Activated T-helper 17 cell treated with anti-CD3 and anti-CD28 coated beads, Interleukin-2, amount 50 U/mL, for 72 hours (primary cell): Measurements from ENCODE around the gene PTPRA. TPM values are rescaled to one million over a fixed set of nuclear protein-coding genes. Genes with fewer than 3 reads are reported as not detected.
A peak's percentile ranks its signal among the peaks of the same experiment; 100 is the strongest.
"Not testable (repeated sequence)": the region's sequence is repeated elsewhere in the genome, so short reads cannot be mapped to it uniquely, and the experiment has no call there.

Source experiments
- ATAC-seq: fragments of 150-1000 bp; cut with Tn5 transposase; replicated peaks from 2 replicates; pipeline ENCODE4 v1.10.0; 2021; ENCODE audit warnings: mild to moderate bottlenecking, moderate library complexity
- H3K27ac Mint-ChIP-seq: one replicate; pipeline ENCODE4 v1.8.0; 2022; ENCODE audit warnings: mixed read lengths
- H3K27me3 Mint-ChIP-seq: one replicate; pipeline ENCODE4 v1.8.0; 2022; ENCODE audit warnings: mixed read lengths
- H3K36me3 Mint-ChIP-seq: one replicate; pipeline ENCODE4 v1.8.0; 2022; ENCODE audit warnings: low read depth, mild to moderate bottlenecking, mixed read lengths
- H3K4me1 Mint-ChIP-seq: one replicate; pipeline ENCODE4 v1.8.0; 2022; ENCODE audit warnings: mixed read lengths
- H3K4me3 Mint-ChIP-seq: one replicate; pipeline ENCODE4 v1.8.0; 2022; ENCODE audit warnings: mild to moderate bottlenecking, mixed read lengths
- H3K9me3 Mint-ChIP-seq: one replicate; pipeline ENCODE4 v1.8.0; 2022; ENCODE audit warnings: mixed read lengths
- total RNA-seq, 2 donors: library from RNA; stranded (reverse); gene quantifications; one replicate each; pipeline ENCODE4 v1.2.3, GENCODE V29; 2022

Gene PTPRA, protein sequence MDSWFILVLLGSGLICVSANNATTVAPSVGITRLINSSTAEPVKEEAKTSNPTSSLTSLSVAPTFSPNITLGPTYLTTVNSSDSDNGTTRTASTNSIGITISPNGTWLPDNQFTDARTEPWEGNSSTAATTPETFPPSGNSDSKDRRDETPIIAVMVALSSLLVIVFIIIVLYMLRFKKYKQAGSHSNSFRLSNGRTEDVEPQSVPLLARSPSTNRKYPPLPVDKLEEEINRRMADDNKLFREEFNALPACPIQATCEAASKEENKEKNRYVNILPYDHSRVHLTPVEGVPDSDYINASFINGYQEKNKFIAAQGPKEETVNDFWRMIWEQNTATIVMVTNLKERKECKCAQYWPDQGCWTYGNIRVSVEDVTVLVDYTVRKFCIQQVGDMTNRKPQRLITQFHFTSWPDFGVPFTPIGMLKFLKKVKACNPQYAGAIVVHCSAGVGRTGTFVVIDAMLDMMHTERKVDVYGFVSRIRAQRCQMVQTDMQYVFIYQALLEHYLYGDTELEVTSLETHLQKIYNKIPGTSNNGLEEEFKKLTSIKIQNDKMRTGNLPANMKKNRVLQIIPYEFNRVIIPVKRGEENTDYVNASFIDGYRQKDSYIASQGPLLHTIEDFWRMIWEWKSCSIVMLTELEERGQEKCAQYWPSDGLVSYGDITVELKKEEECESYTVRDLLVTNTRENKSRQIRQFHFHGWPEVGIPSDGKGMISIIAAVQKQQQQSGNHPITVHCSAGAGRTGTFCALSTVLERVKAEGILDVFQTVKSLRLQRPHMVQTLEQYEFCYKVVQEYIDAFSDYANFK
- total RNA-seq = 10 to 100 TPM; 40.0 to 46.5 TPM

GRCh38 chr20:2873010-2873746 lies at the start of gene PTPRA:
TSS of gene PTPRA (plus strand) at chr20:2873481. CDS start at chr20:2964278, 90,797 bp downstream.
- Mint-ChIP-seq H3K27me3 (no peaks in the 10 kb centered on the region), H3K27ac (peak within 1 kb of the TSS; percentile 90), H3K4me3 (peak within 1 kb of the TSS; percentile 96), H3K9me3 (no peaks in the 10 kb centered on the region), H3K4me1 (peaks cover 35% of the 10 kb centered on the region), H3K36me3 (peaks cover 21% of the 10 kb centered on the region)
- ATAC-seq = peak; percentile 98

GRCh38 chr20:2825761-2826160 lies 47.5 kb upstream of the PTPRA start:
- H3K27me3 Mint-ChIP-seq = peaks cover 10% of the 10 kb centered on the region
- no peaks in the 10 kb centered on the region for H3K36me3 Mint-ChIP-seq
- no peak overlapping the region for H3K27ac Mint-ChIP-seq
- H3K4me3 Mint-ChIP-seq = peak overlapping the region; percentile 19
- ATAC-seq = peak; percentile 39
- no peaks in the 10 kb centered on the region for H3K9me3 Mint-ChIP-seq
- H3K4me1 Mint-ChIP-seq = peaks cover 5% of the 10 kb centered on the region

DNA sequence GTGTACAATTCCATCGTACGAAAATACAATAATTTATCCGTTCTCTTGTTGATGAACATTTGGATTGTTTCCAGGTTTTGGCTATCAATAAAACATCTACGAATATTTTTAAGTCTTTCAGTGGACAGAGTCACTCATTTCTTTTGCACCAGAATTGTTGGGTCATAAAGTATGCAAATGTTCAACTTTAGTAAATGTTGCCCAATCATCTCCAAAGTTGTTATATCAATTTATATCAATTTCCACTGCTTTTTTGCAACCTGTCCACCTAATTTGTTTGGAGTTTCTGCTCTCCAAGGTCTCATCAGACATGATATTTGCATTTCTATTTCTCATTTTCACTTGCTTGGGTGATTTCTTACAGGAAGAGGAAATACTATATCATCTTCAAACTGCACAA lies 46.6 kb upstream of the PTPRA start:
- no peaks in the 10 kb centered on the region for H3K9me3 Mint-ChIP-seq
- no peaks in the 10 kb centered on the region for H3K36me3 Mint-ChIP-seq
- ATAC-seq = no peak
- H3K4me3 Mint-ChIP-seq = peak overlapping the region; percentile 19
- H3K27me3 Mint-ChIP-seq = peaks cover 8% of the 10 kb centered on the region
- H3K4me1 Mint-ChIP-seq = peaks cover 5% of the 10 kb centered on the region
- no peak overlapping the region for H3K27ac Mint-ChIP-seq

- Mint-ChIP-seq H3K27ac (no peak overlapping the region), H3K4me1 (peaks cover 5% of the 10 kb centered on the region), H3K9me3 (no peaks in the 10 kb centered on the region), H3K27me3 (peaks cover 6% of the 10 kb centered on the region), H3K36me3 (no peaks in the 10 kb centered on the region), H3K4me3 (no peak overlapping the region)
- no peak for ATAC-seq
Observed at GRCh38 chr20:2829376-2829775, 43.9 kb upstream of the PTPRA start.

DNA sequence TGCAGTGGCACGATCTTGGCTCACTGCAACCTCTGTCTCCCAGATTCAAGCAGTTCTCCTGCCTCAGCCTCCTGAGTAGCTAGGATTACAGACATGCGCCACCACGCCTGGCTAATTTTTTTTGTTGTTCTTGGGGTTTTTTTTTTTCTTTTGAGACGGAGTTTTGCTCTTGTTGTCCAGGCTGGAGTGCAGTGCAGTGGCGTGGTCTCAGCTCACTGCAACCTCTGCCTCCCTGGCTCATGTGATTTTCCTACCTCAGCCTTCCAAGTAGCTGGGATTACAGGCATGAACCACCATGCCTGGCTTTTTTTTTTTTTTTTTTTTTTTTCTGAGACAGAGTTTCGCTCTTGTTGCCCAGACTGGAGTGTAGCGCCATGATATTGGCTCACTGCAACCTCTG lies 42.1 kb upstream of the PTPRA start:
- H3K36me3 Mint-ChIP-seq, H3K27ac Mint-ChIP-seq, H3K4me1 Mint-ChIP-seq, H3K27me3 Mint-ChIP-seq, H3K9me3 Mint-ChIP-seq, ATAC-seq, H3K4me3 Mint-ChIP-seq: not testable (repeated sequence)

- H3K36me3 Mint-ChIP-seq = no peaks in the 10 kb centered on the region
- no peaks in the 10 kb centered on the region for H3K9me3 Mint-ChIP-seq
- no peaks in the 10 kb centered on the region for H3K4me1 Mint-ChIP-seq
- ATAC-seq = no peak
- H3K4me3 Mint-ChIP-seq = no peak overlapping the region
- no peak overlapping the region for H3K27ac Mint-ChIP-seq
- no peaks in the 10 kb centered on the region for H3K27me3 Mint-ChIP-seq
Observed at GRCh38 chr20:2833761-2834160, 39.5 kb upstream of the PTPRA start.

DNA sequence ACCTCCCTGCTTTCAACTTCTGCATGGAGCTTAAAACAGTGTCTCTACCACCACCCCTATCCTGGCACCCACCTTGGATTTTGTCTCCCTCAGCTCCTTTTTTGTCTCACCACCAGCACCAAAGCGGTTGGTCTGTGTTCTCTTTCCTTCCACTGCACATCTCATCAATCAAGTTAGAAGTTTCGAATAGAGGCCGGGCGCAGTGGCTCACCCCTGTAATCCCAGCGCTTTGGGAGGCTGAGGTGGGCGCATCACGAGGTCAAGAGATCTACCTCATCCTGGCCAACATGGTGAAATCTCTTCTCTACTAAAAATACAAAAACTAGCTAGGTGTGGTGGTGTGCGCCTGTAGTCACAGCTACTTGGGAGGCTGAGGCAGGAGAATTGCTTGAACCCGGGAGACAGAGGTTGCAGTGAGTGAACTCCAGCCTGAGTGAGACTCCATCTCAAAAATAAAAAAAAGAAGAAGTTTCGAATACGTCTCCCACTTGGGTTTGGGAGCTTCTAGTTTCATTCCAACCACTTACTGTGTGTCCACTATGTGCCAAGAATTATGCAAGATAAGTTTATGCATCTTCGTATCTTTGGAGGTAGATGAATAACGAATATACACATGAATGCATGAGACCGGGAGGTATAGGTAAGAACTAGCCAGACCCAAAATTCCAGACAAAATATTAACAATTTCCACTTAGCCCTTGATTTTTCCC lies 38.7 kb upstream of the PTPRA start:
- H3K36me3 Mint-ChIP-seq = peaks cover 5% of the 10 kb centered on the region
- H3K4me3 Mint-ChIP-seq = no peak overlapping the region
- ATAC-seq = no peak
- H3K9me3 Mint-ChIP-seq = peaks cover 4% of the 10 kb centered on the region
- peaks cover 5% of the 10 kb centered on the region for H3K4me1 Mint-ChIP-seq
- no peaks in the 10 kb centered on the region for H3K27me3 Mint-ChIP-seq
- H3K27ac Mint-ChIP-seq = no peak overlapping the region

- Mint-ChIP-seq H3K4me3 (no peak overlapping the region), H3K9me3 (peaks cover 4% of the 10 kb centered on the region), H3K27me3 (no peaks in the 10 kb centered on the region), H3K36me3 (peaks cover 7% of the 10 kb centered on the region), H3K4me1 (peaks cover 6% of the 10 kb centered on the region), H3K27ac (no peak overlapping the region)
- ATAC-seq = no peak
Observed at GRCh38 chr20:2835331-2835796, 37.9 kb upstream of the PTPRA start.

GRCh38 chr20:2836035-2836434 lies 37.2 kb upstream of the PTPRA start:
- Mint-ChIP-seq H3K36me3 (peaks cover 7% of the 10 kb centered on the region), H3K27me3 (no peaks in the 10 kb centered on the region), H3K4me1 (peaks cover 6% of the 10 kb centered on the region), H3K9me3 (peaks cover 4% of the 10 kb centered on the region), H3K27ac (no peak overlapping the region), H3K4me3 (no peak overlapping the region)
- ATAC-seq = no peak

- Mint-ChIP-seq H3K36me3 (peaks cover 7% of the 10 kb centered on the region), H3K27ac (peak overlapping the region; percentile 1), H3K4me1 (peaks cover 10% of the 10 kb centered on the region), H3K4me3 (no peak overlapping the region), H3K9me3 (peaks cover 4% of the 10 kb centered on the region), H3K27me3 (no peaks in the 10 kb centered on the region)
- no peak for ATAC-seq
Observed at GRCh38 chr20:2837221-2837960, 35.9 kb upstream of the PTPRA start.

- H3K27me3 Mint-ChIP-seq = no peaks in the 10 kb centered on the region
- peaks cover 10% of the 10 kb centered on the region for H3K4me1 Mint-ChIP-seq
- no peak overlapping the region for H3K27ac Mint-ChIP-seq
- H3K4me3 Mint-ChIP-seq = no peak overlapping the region
- ATAC-seq = no peak
- peaks cover 4% of the 10 kb centered on the region for H3K9me3 Mint-ChIP-seq
- H3K36me3 Mint-ChIP-seq = peaks cover 7% of the 10 kb centered on the region
Observed at GRCh38 chr20:2838170-2838797, 35.0 kb upstream of the PTPRA start.

GRCh38 chr20:2838847-2839671 lies 34.2 kb upstream of the PTPRA start:
- Mint-ChIP-seq H3K27me3 (no peaks in the 10 kb centered on the region), H3K36me3 (peaks cover 7% of the 10 kb centered on the region), H3K9me3 (peaks cover 4% of the 10 kb centered on the region), H3K4me1 (peaks cover 17% of the 10 kb centered on the region), H3K4me3 (peak overlapping the region; percentile 92), H3K27ac (peak overlapping the region; percentile 88)
- no peak for ATAC-seq
